ENCODE data around the gene WDR17. TPM values are rescaled to one million over a fixed set of nuclear protein-coding genes. Genes with fewer than 3 reads are reported as not detected.
"Not testable (repeated sequence)": the region's sequence is repeated elsewhere in the genome, so short reads cannot be mapped to it uniquely, and the experiment has no call there.

Gene WDR17
- total RNA-seq, 1 donor from 2014 or later, result 0.32 TPM

DNA sequence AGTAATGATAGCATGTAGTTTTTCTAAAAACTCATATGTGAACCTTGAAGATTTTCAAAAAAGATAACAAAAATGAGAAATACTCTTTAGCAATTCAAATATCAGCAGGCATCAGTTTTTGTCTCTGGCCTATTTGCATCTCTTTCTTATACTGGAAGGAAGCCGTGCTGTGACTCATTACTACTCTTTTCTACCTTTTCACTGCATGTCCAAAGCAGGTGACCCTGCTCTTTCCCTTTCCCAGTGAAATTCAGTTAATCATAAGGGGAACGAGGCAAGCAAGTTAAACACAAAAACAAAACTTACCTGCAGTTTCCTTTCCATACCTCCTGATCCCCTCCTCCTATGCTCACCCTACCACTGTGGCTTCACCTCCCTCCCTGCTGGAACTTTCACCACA, 120.4 kb downstream of the WDR17 start:
- intact Hi-C loops (cut with DNase I), result no loop called here
- no peak for ATAC-seq (ENCODE audit: poor library complexity)

DNA sequence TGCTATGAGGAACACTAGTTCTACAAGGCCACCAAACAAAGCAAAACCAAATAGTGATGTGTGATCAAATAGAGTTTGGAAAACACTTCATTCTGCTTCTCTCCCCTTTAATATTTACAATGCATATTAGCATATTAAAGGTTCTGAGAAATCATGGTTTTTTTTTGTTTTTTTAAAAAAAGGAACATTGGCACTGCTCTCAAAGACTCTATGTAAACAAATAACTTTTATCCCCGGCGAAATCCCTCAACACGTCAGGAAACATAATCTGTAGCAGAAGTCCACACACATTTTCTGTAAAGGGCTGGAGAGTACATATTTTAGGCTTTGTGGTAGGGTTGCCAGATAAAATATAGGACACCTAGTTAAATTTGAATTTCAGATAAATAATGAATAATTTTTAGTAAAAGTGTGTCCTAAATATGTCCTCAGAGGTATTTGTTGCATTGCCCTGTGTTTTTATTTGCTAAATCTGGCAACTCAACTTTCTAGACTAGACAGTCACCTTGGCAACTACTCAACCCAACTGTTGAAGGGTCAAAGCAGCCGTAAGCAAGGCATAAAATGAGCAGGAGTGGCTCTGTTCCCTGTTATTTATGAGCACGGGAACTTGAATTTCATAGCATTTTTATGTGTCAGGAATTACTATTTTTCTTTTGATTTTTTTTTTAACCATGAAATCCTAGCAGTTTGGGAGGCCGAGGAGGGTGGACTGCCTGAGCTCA, 121.2 kb downstream of the WDR17 start:
- intact Hi-C loops (cut with DNase I), result no loop called here
- ATAC-seq (ENCODE audit: poor library complexity), result no peak
- no peak for DNase-seq

More for the DNA sequence above, 120.4 kb downstream of the WDR17 start:
- no peak for DNase-seq

DNA sequence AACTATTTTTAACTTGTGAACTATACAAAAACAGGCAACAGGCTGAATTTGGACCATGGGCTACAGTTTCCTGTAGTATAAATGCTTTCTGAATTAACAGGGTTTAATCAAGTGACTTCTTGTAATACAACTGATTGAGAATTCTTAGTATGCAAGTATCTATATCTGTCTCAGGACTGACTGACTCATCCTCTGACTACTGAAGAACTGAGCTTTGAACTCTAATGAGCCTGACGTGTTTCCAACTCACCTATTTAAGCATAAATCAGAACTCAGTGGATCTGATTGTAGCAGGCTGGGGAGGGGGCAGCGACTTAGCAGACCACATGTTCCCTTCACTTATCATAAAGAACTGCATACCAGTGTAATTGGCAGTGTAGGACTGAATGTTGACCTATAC, 122.0 kb downstream of the WDR17 start:
- ATAC-seq (ENCODE audit: poor library complexity), result no peak
- intact Hi-C loops (cut with DNase I), result no loop called here
- DNase-seq, result no peak

DNA sequence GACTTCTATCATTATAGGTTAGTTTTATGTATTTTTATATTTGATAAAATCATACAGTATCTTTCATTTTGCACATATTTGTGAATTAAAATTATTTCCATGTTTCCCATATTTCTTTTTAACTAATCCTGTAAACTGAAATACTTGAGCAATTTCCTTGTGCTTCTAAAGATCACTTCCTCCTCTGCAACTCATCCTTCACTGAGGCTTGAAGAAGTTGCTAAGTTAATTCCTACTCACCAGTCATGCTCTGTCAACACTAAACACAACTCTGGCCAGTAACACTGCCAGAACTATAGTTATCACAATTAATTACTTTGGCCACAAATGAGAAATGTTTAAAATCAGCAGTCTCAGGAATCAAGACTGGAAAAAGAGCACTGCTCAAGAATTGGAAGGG, 123.0 kb downstream of the WDR17 start:
- intact Hi-C loops (cut with DNase I), result no loop called here
- DNase-seq, result no peak
- no peak for ATAC-seq (ENCODE audit: poor library complexity)

DNA sequence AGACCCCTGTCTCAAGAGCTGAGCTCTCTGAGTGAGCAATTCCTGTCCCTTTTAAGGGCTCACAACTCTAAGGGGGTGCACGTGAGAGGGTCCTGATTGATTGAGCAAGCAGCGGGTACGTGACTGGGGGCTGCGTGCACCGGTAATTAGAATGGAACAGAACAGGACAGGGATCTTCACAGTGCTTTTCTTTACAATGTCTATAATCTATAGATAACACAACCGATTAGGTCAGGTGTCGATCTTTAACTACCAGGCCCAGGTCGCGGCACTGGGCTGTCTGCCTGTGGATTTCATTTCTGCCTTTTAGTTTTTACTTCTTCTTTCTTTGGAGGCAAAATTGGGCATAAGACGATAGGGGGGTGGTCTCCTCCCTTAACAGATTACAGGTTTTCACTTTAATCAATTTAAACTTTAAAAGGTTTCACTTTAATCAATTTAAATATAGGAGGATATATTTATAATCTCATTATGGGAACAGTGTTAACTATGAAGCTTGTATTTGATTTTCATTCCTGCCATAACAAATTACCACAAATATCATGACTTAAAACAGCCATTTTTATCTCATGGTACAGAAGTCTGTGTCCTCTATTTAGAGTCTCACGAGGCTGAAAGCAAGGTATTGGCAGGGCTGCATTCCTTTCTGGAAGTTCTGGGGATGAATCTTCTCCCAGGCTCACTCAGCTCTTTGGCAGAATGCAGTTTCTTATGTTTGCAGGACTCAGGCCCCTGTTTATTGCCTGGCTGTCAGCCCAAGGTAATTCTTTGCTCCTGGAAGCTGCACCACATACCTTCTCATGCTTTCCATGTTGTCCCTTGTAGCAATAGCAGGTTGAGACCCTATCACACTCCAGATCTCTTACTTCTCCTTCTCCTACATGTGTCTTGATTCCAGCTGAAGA, 124.5 kb downstream of the WDR17 start:
- intact Hi-C loops (cut with DNase I), result loop anchor here (10.0 kb wide), 1 partner anchor 85 kb away; no protein-coding TSS in a partner anchor
- ATAC-seq (ENCODE audit: poor library complexity), result no peak

DNA sequence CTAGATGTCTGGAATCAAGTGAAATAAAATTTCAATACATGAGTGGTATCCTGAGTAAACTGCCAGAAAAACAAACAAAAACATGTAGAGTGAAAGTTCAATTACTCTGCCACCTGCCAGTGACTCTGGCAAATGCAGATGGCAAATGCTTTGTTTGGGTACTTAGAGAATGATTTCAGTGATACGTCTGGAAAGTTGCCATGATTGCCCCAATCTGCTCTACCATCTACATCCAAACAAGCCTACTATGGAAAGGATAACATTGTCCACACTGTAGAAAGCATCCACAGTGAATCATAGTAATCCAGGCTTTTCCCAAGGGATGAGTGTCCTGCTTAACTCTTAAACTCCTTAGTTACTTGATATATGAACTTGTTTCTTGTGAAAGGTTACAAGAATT, 126.3 kb downstream of the WDR17 start:
- no peak for DNase-seq
- no peak for ATAC-seq (ENCODE audit: poor library complexity)
- intact Hi-C loops (cut with DNase I), result loop anchor here (10.0 kb wide), 1 partner anchor 83 kb away; no protein-coding TSS in a partner anchor

More for the DNA sequence above, 124.5 kb downstream of the WDR17 start:
- no peak for DNase-seq

DNA sequence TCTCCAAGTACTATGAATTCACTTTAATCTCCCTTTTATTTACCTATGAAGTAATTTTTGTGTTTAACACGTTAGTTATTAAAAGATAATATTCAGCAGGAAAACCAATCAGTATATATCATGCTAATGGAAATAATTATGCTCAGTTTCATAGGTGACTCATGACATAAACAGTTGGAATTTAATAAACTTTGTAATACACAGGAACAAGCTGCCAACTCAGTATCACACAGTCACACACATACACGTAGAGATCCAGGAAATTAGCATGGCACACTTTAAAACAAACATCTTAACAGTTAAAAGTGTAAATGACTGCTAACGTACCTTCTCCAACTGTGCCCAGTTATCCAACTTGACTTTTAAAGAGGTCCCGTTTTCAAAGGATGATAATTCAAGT, 127.5 kb downstream of the WDR17 start:
- DNase-seq, result no peak
- ATAC-seq (ENCODE audit: poor library complexity), result no peak
- intact Hi-C loops (cut with DNase I), result loop anchor here (10.0 kb wide), 1 partner anchor 82 kb away; no protein-coding TSS in a partner anchor

DNA sequence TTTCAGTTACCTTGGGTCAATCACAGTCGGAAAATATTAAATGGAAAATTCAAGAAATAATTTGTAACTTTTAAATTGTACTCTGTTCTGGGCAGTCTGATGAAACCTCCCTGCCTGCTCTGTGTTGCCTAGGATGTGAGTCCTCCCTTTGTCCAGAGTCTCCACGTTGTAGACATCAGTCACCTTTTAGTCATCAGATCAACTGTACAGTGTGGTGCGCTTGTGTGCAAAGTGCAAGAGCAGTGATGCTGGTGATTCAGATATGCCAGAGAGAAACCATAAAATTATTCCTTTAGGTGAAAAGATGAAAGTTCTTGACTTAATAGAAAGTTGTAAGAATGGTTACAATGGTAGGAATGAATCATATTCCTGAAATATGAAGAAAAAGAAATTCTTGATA, 128.3 kb downstream of the WDR17 start:
- intact Hi-C loops (cut with DNase I), result loop anchor here (10.0 kb wide), 1 partner anchor 81 kb away; no protein-coding TSS in a partner anchor
- no peak for DNase-seq
- no peak for ATAC-seq (ENCODE audit: poor library complexity)

DNA sequence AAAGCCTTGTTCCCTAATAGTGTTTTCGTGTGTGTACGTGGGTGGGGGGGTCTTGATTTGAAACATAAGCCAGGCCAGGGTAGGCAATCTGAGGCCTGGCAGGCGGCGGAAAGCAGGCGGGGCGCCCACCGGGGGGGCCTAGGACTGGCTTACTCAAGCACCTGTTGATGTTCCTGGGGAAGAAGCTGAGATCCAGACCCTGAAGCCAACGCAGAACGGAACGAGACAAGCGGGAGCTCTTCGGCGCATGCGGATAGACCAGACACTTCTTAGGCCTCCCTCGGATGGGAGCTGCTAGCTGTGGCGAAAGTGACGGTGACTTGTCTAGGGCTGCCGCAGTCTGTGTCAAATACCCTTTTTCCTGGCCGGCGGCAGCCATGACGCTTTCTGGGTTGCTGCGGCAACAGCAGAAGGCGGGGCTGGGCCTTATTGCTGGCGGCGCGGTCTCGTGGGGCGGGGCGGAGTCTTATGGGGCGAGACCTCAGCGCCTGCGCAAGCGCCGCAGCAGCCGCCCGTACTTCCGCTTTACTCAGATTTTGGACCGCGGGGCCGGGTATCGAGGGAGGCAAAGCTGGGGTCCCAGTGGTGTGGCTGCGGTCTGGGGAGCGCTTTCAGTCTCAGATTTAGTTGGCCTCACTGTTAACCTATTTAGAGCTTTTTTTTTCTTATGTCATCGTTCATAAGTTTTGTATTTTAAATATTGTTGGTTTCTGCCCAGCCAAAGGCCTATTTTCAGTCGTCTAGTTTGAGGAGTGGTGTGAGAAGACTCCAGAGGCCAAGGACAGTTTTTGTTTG, 129.7 kb downstream of the WDR17 start, which contains the start of gene SPATA4:
Gene SPATA4 (minus strand): TSS at position 402 of the 795 bp plus-strand sequence. CDS start 23 bp downstream, at position 379.
- DNase-seq (peak; percentile 98), ATAC-seq (ENCODE audit: poor library complexity) (peak; percentile 100)
- intact Hi-C loops (cut with DNase I), result loop anchor here (10.0 kb wide), 1 partner anchor 79 kb away; no protein-coding TSS in a partner anchor

DNA sequence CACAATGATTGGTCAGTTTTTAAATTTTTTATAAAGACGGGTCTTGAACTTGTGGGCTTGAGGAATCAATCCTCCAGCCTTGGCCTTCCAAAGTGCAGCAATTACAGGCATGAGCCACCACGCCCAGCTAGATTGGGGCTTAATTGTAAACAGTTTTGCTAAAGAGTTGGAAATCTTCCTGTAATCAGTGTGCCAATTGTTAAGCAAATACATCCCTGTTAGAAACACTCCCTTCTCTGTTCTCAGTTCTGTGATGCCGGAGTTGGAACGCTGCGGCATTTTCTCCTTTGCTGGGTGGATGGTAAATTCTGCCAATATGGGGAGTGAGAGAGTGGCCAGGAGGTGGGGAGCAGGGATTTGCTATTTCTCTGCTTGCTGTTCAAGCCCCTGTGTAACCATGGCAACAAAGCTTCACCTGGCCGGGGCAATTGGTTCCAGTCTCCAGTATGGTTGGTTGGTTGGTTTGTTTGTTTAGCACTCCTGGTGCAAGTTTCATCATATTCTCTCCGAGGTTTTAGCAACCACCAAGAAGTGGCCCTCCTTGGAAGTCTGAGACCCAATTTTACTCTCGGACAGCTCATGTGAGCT, 132.8 kb downstream of the WDR17 start:
- no peak for DNase-seq
- ATAC-seq (ENCODE audit: poor library complexity), result no peak
- intact Hi-C loops (cut with DNase I), result loop anchor here (10.0 kb wide), 1 partner anchor 76 kb away; no protein-coding TSS in a partner anchor

DNA sequence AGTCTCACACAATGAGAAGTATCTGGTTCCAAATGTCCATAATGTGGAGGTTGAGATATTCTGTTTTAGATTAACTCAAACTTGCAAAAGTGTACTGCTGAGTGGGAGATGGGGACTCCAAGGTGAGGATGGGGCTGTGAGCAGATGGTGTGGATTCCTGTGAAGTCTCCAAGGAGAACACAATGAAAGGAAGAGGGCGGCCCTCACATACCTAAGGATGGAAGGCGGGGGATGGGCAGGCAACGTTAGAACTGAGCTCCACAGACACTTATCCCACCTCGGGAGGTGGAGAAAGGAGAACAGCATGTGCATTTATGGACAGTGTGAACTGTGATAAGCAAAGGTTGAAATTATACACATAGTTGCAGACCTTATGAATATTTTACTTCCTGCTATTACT, 139.7 kb downstream of the WDR17 start:
- intact Hi-C loops (cut with DNase I), result no loop called here
- no peak for DNase-seq
- ATAC-seq (ENCODE audit: poor library complexity), result no peak

DNA sequence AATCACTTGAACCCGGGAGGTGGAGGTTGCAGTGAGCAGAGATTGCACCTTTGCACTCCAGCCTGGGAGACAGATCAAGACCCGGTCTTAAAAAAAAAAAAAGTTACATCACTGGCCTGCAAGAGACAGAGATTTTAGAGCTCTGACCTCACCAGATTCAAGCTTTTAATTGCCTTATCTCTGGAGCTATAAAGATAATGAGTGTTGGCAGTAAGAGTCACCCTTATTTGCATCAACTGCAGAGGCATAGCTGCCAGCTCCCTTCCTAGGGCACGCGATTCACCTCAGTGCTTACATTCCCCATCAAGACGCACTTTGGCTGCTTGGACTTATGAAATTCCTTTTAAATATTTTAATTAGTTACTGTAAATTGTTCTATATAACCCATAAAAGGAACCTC, 142.2 kb downstream of the WDR17 start:
- peak; percentile 49 for ATAC-seq (ENCODE audit: poor library complexity)
- intact Hi-C loops (cut with DNase I), result no loop called here
- no peak for DNase-seq

DNA sequence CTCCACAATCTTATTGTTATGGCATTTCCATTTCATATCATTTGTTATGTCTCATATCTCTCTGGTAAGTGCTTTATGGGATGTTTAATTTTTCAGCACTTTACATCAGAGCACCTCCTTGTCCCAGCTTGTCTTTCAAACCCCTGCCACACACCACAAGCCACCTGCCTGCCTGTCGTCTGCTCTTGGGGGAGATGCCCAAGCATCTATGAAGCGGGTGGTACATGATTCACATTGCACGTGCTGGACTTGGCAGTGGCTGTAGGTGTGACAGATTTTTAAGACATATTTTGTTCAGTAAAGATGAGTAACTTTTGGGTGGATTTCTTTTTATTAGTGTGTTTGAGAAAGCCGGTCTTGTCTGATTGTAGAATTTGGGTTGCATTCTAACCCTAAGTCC, 143.9 kb downstream of the WDR17 start:
- ATAC-seq (ENCODE audit: poor library complexity) (no peak), DNase-seq (no peak)
- intact Hi-C loops (cut with DNase I), result no loop called here

DNA sequence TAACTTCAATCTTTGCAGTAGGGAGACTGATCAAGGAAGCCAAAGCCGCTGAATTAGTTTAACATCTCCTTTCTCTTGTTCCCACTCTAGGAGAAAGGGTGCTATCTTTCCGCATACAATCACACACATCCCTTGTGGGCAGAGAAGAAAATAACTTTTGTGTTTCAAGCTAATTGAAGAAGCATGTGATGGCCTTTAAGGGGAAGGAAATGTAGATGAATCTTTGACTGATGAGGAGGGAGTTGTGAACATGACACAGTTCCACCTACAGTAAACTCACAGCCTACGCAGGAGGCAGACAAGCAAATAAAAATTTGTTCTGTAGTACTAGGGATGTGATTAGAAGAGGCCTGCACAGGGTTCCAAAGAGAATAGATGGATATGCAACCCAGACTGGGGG, 144.5 kb downstream of the WDR17 start:
- no peak for ATAC-seq (ENCODE audit: poor library complexity)
- no peak for DNase-seq
- intact Hi-C loops (cut with DNase I), result no loop called here

DNA sequence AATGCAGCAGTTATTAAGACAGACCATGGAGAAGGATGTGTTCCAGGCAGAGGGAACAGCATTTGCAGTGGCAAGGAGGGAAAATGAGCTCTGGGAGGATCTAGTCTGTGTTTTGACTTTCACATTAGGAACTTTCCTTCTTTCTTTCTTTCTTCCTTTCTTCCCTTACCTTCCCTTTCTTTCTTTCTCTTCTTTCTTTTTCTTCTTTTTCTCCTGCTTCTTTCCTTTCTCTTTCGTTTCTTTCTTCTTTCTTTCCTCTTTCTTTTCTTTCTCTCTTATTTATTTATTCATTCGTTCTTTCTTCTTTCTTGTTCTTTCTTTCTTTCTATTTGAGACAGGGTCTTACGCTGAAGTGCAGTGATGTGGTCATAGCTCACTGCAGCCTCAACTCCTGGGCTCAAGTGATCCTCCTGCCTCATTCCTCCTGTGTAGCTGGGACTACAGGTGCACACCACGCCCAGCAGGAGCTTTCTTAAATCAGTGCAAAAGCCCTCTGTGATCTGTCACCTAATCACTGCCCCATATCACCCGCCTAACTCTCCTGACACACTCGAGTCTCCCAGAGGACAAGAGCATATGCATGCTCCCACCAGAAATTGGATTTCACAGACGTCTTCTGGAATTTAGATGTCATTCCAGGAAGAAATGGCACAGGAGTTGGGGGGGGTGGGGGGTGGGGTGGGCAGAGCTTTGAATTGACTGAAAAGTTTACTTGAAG, 145.1 kb downstream of the WDR17 start:
- intact Hi-C loops (cut with DNase I), result no loop called here
- ATAC-seq (ENCODE audit: poor library complexity) (no peak), DNase-seq (no peak)

DNA sequence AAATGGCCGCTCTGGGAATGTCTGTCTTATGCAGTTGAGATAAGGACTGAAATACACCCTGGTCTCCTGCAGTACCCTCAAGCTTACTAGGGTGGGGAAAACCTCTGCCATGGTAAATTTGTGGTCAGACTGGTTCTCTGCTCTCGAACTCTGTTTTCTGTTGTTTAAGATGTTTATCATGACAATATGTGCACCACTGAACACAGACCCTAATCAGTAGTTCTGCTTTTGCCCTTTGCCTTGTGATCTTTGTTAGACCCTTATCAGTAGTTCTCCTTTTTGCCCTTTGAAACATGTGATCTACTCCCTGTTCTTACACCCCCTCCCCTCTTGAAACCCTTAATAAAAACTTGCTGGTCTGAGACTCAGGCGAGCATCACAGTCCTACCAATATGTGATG, 146.7 kb downstream of the WDR17 start:
- intact Hi-C loops (cut with DNase I); DNase-seq; ATAC-seq (ENCODE audit: poor library complexity): not testable (repeated sequence)

DNA sequence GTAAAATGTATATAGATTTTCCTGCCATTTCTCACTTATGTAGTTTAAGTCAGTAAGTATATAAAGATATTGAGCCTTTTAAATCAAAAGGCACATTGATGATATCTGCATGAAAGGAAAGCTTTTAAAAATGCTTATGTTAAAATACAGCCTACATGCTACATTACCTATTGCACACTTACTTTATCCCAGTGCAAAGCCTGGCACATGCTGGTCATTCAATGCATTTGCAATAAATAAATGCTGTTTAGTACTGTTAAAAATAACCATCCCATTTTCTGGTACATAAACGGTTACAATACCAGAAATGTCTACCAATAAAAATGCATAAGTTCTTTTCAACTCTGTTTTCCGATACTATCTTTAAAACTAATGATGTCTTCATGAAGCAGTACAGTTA, 151.9 kb downstream of the WDR17 start:
- DNase-seq (no peak), ATAC-seq (ENCODE audit: poor library complexity) (no peak)
- intact Hi-C loops (cut with DNase I), result no loop called here

DNA sequence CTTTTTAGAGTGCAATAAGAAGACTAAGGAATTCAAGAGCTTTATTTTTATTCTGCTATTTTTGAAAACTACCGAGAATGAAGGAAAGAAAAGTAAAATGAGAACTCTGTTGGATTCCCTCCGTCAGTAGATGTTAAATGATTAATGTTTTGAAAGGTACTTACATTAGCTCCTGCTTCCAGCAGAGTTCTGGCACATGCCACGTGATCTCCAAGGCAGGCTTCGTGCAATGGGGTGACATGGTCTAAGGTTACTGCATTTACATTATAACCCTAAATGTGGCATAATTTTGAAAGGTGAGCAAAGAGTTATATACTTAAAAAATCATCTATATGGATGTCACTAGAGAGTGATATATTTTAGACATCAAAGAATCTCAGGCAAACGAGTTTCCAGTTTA, 156.5 kb downstream of the WDR17 start:
- no peak for DNase-seq
- intact Hi-C loops (cut with DNase I), result no loop called here
- no peak for ATAC-seq (ENCODE audit: poor library complexity)

Measured in Right ventricle myocardium superior (tissue), 1 donor.